Airway epithelial cell (primary cell): ENCODE measurements around the gene PODN. TPM values are rescaled to one million over a fixed set of nuclear protein-coding genes. Genes with fewer than 3 reads are reported as not detected.

ENCODE experiments used
- total RNA-seq: library from RNA; depleted of rRNA; stranded (reverse); fragments of >200 nt; gene quantifications from 2 replicates; pipeline ENCODE4 v1.2.3, GENCODE V29; 2015

PODN gene
- not detected in 2 replicates for total RNA-seq

GRCh38 chr1:53061859-53062707, at the start of gene PODN:
TSS of gene PODN (plus strand) at chr1:53062213. CDS start at chr1:53069856, 7,643 bp downstream.

Other genes with a start within 250 kb of the PODN start
- gene ZYG11A, start 219.5 kb upstream of the PODN start, total RNA-seq: 0.63 and 0.84 TPM in 2 replicates
- 17.8 and 20.3 TPM in 2 replicates for gene ECHDC2, start 140.5 kb upstream of the PODN start, total RNA-seq
- 89.7 and 106 TPM in 2 replicates for gene SCP2, start 134.9 kb upstream of the PODN start, total RNA-seq
- gene SLC1A7, start 80.4 kb downstream of the PODN start, total RNA-seq: not detected in 2 replicates
- 20.7 and 34.3 TPM in 2 replicates for gene CPT2, start 134.6 kb downstream of the PODN start, total RNA-seq
- 27.5 and 37.2 TPM in 2 replicates for gene CZIB, start 158.4 kb downstream of the PODN start, total RNA-seq
- gene MAGOH, start 176.3 kb downstream of the PODN start, total RNA-seq: 24.4 and 39.3 TPM in 2 replicates